GM19351 (cell line): Measurements from ENCODE around the gene ABCB10.
"Not testable (repeated sequence)": the region's sequence is repeated elsewhere in the genome, so short reads cannot be mapped to it uniquely, and the experiment has no call there.

Experiments used
- ATAC-seq: cut with Tn5 transposase; IDR thresholded peaks from one replicate; pipeline ENCODE4 v1.9.1; 2021; ENCODE audit warnings: mild to moderate bottlenecking, moderate library complexity; ENCODE audit not compliant: unreplicated experiment

Gene ABCB10

DNA sequence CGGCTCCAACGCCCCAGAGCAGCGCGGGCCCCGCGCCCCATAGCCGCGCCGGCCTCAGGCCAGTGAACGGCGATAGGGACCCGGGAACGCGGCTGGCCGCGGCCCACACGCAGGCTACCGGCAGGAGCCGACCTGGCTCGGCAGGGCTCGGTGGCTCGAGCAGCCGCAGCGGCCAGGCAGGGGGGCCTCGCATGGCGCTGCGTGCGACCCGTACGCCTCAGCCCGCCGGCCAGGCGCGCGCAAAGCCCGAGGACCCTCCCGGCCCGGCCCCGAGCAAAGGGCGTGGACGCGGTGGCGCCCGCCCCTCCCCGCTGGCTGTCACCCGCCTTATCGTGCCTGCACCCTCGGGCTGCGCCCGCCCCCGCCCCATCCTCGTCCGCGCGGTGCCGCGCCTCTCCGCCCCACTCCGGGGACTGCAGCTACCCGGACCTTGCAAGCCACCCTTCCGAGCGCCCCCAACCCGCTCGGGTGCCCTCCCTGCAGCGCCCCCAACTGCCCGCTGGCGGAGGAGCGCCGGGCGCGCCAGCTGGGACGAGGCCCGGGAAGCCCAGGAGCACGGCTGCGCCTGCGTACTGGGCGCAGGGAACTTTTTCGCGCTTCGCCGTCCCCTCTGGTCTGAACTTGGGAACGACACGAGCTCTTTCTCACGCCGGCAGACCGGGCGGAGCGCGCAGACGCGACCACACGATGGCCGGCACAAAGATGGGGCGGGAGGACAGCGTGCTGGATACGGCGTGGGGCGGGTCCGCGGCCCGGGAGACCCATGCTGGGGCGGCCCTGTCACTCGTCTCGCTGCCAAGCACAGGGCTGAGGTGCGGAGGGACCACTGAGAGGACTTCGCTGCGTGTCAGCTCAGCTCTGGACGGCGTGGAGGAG, at the start of gene ABCB10:
Gene ABCB10 (minus strand): TSS at position 248 of the 876 bp plus-strand sequence. CDS start 55 bp downstream, at position 193.
- ATAC-seq = peak; percentile 73

DNA sequence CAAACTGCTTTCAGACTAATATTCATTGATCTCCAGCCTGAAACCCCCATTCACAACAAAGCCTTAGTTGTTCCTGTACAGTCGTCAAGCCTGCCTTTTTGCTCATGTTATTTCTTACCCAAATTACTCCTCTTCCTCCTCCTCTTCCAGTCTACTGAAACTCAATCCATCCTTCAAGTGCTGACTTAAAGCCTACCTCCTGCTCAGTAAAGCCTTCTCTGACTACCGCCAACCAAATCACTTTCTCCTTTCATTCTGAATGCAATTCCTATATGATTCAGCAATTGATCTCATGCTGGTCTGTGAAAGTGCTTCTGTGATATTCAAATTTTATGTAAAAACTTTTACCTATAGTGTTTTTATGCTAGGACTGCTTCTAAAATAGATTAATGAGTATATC, 48.9 kb upstream of the ABCB10 start:
- ATAC-seq = no peak

DNA sequence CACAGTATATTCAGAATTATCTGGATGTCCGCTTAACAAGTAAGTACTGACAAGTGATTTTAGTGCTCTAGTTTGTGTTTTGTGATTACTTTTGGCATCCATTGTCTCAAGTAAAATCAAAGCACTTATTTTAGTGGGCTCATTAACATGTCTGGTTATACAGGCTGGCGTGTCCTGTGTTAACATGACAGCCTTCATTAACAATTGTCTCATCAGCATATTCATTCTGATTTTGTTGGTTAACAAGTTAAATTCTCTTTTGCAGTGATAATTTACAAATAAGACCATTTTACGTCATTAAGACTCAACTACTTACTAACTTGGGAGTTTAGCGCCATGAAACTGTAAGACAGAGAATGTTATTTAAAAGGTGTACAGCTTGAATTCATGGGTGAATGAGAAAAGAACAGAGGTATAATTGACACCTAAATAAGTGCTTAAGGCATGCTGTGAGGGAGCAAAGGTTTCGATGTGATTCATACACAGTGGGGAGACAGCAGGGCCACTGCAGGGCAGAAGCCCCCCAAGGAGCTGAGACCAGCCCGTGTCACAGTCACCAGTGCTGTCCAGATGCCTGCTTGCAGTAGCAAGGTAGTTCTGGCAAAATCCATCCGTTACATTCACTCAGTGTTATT, 45.0 kb upstream of the ABCB10 start:
- ATAC-seq = no peak

DNA sequence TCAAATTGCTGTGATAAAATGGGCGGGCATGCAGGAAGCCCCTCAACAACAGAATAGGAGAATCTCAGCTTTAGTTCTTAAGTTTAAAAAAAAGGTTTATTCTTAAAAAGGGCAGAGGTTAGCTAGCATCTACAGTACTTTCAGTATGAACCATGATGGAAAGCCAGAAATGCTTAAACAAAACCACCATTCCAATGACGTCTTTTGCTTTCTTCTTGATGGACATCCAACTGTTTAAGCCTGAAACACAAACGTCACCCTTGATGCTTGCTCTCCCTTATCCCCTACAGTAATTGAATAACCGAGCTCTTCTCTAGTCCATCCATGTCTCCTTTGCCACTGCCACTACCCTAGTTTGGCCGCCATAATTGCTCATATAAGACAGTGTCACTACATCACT, 41.7 kb upstream of the ABCB10 start:
- ATAC-seq = no peak

DNA sequence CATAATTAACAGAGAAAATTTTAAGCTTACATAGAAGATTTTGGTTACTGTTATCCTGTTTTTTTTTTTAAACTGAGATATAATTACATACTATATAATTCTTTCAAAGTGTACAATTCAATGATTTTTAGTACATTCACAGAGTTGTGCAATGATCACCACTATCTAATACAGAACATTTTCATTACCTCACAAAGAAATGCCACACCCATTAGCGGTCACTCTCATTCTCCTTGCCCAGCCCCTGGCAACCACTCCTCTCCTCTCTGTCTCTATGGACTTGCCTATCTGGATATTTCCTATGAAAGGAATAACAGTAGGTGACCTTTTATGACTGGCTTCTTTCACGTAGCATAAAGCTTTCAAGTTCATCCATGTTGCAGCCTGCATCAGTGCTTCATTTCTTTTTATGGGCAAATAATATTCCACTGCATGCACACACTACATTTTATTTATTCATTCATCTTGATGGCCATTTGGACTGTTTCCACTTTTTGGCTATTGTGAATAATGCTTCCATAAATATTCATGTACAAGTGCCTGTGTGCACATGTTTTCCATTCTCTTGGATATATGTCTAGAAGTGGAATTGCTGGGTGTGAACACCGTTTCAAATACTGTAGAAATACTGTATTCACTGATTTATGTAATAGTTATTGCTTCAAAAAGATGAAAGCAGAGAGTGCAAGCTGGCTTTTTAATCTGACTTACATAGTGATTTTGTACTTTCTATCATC, 40.9 kb upstream of the ABCB10 start:
- ATAC-seq = no peak

DNA sequence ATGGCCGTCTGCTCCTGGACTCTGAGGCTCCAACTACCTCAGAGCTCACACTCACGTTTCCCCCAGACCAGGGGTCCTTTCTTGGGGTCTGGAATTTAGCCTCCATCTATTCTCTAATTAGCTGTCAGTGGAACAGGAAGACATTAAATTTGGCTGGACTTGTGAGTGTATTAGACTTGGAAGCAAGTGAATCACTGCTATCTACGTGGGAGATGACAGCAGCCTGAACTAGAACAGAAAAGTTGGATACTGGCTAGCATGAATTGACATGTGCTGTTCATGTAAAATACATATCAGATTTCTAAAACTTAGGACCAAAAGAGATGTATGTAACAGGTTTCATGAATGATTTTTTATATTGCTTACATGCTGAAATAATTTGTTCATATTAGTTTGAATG, 39.4 kb upstream of the ABCB10 start:
- ATAC-seq = no peak

DNA sequence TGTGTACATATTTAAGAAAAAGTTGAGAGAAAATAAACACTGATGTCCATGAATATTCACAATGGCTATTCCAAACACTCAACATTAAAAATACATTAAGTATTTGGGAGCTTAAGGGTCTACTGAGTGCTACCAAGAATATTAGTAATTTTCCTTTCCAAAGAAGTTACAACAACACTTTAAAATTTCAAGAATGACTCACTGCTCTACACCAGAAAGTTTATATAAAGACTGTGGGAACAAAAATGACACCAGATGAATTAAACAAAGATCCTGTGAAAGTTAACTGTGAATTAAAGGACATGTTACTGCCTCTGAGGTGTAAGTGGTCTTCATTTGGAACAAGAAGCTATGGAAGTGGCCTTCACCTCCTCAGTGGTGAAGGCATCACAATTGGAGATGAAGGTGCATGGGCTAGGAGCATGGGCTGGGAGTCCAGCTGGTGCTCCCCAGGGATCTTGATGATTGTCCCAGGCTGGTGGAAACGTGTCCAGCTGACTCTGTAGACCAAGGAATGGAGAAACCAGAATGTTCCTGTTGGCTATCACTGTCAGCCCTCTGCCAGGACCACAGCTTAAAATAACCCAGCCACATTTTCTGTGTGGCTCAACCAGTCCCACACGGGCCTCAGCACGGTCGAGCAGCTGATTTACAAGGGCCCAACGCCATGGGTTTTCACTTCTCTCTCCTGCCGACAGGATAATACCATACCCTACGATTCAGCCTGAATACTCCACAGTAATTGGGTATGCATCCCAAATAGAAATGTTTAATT, 38.6 kb upstream of the ABCB10 start:
- ATAC-seq = no peak

DNA sequence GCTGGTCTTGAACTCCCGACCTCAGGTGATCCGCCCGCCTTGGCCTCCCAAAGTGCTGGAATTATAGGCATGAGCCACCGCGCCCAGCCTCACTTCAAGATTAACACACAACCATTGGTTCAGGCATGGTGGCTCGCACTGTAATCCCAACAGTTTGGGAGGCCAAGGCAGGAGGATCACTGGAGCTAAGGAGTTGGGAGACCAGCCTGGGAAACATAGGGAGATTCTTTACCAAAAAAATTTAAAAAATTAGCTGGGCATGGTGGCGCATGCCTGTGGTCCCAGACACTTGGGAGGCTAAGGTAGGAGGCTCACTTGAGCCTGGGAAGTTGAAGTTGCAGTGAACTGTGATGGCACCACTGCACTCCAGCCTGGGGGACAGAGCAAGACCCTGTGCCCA, 37.4 kb upstream of the ABCB10 start:
- not testable (repeated sequence) for ATAC-seq

DNA sequence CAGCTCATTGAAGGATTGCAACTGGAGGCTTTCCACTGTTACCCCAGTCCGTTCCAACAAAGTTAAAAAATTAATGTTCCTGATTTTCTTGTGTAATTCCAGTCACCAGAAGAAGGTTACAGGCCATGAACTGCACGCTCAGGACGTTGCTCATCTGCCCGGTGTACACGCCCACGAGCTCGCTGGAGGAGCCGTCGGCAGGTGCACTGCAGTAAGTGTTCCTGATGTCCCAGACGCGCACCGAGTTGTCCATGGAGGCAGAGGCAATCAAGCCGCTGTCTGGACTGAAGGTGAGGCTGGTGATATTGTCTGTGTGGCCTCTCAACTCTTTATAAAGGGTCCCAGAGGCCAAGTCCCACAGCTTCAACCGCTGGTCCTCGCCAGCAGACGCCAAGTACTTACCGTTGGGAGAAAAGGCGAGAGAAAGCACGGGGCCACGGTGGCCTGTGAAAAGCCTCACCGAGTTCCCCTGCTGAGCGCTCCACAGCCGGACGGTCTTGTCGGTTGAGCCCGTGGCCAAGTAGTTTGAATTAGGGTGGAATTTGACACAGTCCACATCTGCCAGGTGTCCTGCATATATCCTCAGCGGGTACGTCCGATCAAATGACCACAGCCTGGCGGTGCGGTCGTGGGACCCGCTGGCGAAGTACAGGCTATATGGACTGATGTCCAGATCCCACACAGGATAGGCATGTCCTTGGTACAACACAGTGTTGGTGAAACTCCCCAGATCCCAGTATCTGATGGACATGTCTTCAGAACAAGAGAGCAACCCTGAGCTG, 35.9 kb upstream of the ABCB10 start:
- ATAC-seq = no peak

DNA sequence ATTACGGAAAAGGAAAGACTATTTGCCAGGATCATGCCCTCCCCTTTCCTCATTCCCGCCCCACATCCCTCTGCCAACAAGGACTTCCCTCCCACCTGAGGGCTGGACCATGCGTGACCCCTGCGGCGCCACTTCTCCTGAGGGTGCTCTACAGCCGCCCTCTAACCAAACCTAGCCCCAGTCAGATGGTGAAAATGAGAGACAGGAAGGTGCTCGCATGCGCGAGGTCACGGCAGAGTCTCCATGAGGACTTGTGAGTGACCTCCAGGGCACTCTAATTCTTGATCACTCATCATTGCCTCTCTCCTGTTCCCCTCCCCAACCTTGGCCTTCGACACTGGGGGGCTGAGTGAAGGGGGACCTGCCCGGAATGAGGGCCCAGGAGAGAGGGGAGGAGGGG, 35.3 kb upstream of the ABCB10 start:
- no peak for ATAC-seq

DNA sequence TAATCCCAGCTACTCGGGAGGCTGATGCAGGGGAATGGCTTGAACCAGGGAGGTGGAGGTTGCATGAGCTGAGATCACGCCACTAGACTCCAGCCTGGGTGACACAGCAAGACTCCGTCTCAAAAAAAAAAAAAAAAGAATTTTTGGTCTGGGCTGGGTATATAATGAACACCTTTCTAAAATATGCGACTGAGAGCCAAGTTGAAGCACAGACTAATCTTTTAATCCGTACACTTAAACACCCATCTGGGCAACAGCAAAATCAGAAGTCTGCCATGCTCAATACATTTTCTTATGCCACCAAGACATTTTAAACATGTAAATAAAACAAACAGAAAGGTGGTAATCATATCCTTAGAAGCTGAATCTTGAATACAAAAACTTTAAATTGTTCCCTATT, 31.6 kb upstream of the ABCB10 start:
- no peak for ATAC-seq

DNA sequence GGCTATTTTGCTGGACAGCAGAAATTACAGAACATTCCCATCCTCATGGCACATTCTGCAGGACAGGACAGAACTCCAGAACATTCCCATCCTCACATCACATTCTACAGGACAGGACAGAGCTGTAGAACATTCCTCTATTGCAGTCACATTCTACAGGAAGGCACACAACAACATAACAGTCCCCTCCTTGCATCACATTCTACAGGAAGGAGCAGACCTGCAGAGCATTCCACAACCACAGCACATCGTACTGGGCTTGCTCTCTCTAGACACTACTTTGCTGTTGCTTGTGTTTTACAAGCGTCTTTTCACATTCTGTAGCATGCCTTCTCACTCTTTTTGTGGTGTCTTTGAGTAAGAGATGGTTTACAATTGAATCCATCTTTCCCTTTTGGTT, 26.8 kb upstream of the ABCB10 start:
- no peak for ATAC-seq

DNA sequence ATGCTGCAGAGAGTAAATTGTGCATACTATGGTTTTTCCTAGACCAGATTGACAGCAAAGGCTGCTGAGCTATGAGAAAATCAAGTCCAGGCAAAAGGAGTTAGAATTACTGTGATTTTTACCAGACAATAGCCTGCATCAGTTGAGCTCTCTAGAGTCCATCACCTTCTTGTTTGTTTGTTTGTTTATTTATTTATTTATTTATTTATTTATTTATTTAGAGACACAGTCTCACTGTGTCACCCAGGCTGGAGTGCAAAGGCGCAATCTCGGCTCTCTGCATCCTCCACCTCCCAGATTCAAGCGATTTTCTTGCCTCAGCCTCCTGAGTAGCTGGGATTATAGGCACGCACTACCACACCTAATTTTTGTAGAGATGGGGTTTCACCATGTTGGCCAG, 24.2 kb upstream of the ABCB10 start:
- no peak for ATAC-seq

DNA sequence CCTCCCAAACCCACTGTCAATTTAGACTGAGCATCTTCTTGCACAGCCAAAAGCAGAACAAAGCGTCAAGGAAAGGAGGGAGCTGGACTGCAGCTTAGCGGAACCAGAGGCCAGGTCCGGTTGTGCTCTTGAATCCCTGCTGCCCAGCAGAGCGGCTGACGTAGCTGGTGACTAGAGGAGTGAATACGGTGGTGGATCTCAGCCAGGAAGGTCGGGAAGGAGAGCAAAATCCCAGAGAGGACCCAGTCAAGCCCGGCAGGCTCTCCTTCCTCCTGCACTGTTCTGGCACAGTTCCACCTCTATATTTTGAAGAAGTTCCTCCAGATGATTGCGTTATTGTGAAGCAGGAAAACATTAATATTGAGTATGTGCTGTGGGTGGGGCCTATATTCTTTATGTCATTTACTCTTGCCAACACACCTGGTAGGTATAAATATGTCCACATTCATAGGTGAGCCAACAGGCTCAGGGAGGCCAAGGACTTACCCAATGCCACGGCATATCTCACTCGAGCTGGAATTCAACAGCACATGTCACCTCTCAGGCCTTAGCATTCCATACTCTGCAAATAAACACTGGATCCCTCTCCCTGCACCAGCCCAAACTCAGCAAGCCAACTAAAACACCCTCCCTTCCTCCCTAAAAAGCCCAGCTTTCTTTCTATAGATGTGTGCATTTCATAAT, 23.6 kb upstream of the ABCB10 start:
- no peak for ATAC-seq

DNA sequence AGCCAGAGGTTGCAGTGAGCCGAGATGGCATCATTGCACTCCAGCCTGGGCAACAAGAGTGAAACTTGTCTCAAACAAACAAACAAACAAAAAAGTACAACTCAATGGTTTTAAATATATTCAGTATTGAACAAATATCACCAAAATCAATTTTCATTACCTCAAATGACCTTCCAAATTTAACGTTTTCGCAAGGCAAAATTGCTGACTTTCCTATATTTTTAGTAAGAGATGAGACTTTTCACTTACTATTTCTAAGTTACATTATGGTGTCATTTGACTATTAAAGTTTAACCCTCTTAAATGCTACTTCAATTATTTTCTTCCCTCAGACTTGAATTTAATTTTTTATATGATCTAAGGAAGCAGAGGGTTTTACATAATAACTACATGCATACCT, 23.0 kb upstream of the ABCB10 start:
- no peak for ATAC-seq

DNA sequence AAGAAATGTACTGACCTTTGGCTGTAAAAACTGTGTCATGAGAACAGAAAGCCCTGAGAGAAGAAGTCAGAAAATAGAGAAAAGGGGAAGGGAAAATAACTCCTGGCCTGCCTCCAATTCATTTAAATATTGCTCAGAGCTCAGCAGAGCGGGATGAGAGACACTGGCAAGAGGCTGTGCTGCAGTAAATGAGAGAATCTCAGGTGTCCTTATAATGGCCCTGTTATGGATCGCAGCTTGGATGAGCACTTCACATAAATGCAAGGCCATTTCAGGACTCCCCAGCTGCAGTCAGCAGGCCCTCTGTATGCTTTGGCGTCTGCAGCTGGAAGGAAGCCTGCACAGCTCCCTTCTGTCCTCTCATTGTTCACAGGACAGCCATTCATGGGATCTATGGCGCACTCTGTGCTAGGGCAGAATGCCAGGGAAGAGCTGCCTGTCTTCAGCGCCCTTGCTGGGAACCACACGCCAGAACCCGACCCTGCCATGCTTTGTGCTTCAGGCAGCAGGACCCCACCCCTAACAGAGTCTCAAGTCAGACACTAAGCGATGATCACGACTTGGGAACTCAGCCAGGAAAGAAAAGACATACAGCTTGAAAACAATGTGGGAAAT, 20.7 kb upstream of the ABCB10 start:
- peak; percentile 90 for ATAC-seq

DNA sequence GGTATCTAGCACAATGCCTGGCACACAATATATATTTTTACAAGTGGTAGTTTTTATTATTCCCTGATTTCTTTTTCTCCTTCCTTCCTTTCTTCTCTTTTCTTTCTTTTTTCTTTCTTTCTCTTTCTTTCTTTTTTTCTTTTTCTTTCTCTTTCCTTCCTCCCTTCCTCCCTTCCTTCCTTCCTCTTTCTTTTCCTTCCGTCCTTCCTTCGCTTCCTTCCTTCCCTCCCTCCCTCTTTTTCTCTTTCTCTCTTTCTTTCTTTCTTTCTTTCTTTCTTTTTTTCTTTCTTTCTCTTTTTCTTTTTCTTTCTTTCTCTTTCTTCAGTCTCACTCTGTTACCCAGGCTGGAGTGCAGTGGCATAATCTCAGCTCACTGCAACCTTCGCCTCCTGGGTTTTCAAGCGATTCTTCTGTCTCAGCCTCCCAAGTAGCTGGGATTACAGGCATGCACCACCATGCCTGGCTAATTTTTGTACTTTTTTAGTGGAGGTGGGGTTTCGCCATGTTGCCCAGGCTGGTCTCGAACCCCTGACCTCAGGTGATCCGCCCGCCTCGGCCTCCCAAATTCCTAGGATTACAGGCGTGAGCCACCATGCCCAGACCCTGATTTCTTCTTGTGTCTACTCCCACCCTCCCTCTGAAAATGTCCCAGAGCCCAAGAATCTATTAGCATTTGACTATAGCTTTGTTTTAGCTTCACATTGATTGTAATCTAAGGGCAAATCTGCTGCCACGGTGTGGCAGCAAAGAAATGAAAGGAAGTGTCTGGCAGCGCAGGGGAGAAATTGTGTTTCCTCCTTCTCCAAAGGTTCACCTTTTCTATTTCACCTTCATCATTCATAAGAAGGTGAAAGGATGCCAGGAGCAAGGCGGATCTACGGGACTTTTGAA, 19.9 kb upstream of the ABCB10 start:
- ATAC-seq = peak; percentile 37
